Measurements from ENCODE around the gene FCER2. TPM values are rescaled to one million over a fixed set of nuclear protein-coding genes. Genes with fewer than 3 reads are reported as not detected.

The FCER2 gene
- total RNA-seq, 1 experiment from 2014 or later: not detected

DNA sequence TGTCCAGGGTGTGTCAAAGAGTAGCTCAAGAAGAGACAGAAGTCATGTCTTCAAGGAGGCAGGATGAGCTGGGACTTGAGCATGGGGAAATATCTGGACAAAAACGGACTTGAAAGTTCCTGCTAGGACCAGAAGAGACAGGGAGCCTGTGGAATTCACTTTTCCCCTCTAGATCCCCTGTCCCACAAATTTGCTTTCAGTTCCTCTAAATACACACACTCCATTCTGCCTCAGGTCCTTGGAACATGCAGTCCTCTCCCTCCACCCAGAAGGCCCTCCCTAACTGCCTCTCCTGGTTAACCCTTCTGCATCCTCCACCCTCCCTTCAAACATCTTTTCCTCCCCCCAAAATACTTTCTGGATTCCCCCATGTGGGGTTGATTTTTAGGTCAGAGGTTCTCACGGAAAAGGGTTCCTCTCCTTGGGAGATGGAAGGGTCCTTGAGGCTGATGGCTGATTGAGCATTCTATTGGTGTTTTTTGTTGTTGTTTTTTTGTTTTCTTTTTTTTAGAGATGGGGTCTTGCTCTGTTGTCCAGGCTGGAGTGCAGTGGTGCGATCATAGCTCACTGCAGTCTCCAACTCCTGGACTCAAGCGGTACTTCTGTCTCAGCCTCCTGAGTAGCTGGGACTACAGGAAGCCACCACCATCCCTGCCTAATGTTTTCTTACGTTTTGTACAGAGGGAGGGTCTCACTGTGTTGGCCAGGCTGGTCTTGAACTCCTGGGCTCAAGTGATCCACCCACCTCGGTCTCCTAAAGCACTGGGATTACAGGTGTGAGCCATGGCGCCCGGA lies 40.0 kb downstream of the FCER2 start:
- H3K4me3 Mint-ChIP-seq: no peak overlapping the region
- H3K9ac ChIP-seq (ENCODE audit: extremely low read depth, insufficient read length, low read length): no peak overlapping the region
- H3K36me3 Mint-ChIP-seq (ENCODE audit: insufficient read depth in 1 of 3, low read depth in 3 of 3): no peaks in the 10 kb centered on the region
- H3K79me2 ChIP-seq (ENCODE audit: insufficient read depth, low read length): no peaks in the 10 kb centered on the region
- H4K20me1 ChIP-seq (ENCODE audit: control insufficient read depth, insufficient read depth, insufficient read length): no peaks in the 10 kb centered on the region
- no peak overlapping the region for H3K4ac ChIP-seq (ENCODE audit: low read depth, low read length)
- no peak overlapping the region for H4K8ac ChIP-seq (replicated peaks; ENCODE audit: insufficient read length, low read depth, low read length)
- H3K27me3 Mint-ChIP-seq (ENCODE audit: low read depth): peaks cover 75% of the 10 kb centered on the region
- H3K23ac ChIP-seq (ENCODE audit: insufficient read length, low read depth, low read length): no peak overlapping the region
- TF ChIP-seq CTCF (conservative IDR thresholded peaks at IDR 0.05): no peak
- H2AK5ac ChIP-seq (ENCODE audit: insufficient read length, low read length): no peak overlapping the region
- peaks cover 0 to 2% of the 10 kb centered on the region in 2 experiments; a peak in 1 of 5 replicates for H3K9me3 Mint-ChIP-seq
- no peak overlapping the region for H2BK5ac ChIP-seq (ENCODE audit: insufficient read length, low read length)
- no peak overlapping the region for H2BK12ac ChIP-seq (ENCODE audit: insufficient read length, low read depth, low read length)
- no peaks in the 10 kb centered on the region; the same call in 1 of the 2 replicates for H3K27me3 ChIP-seq (ENCODE audit: insufficient read depth, low read length)
- no peak overlapping the region for H4K91ac ChIP-seq (ENCODE audit: insufficient read length, low read depth, low read length)
- no peak overlapping the region for H2BK120ac ChIP-seq (ENCODE audit: low read depth, low read length, poor library complexity, severe bottlenecking)
- no peaks in the 10 kb centered on the region for H3K9me3 ChIP-seq (ENCODE audit: control insufficient read depth, low read depth, low read length)
- no peak overlapping the region for H4K5ac ChIP-seq (ENCODE audit: insufficient read length, low read depth, low read length)
- no peak overlapping the region for H3K27ac ChIP-seq (ENCODE audit: insufficient read length, low read depth, low read length)
- no peak overlapping the region for H3T11ph ChIP-seq (ENCODE audit: low read length)
- no CpG with 5 or more reads among the region's 8 CpGs for WGBS (ENCODE audit: extremely low coverage, insufficient read length, low lambda C conversion rate)
- H3K18ac ChIP-seq (ENCODE audit: insufficient read length, low read depth, low read length): no peak overlapping the region
- no peaks in the 10 kb centered on the region for H3K4me1 ChIP-seq (ENCODE audit: insufficient read depth, low read length)
- H3K79me1 ChIP-seq (ENCODE audit: insufficient read depth, low read depth, low read length, poor library complexity, severe bottlenecking): no peaks in the 10 kb centered on the region
- DNase-seq: no peak
- no peaks in the 10 kb centered on the region for H3K23me2 ChIP-seq (ENCODE audit: insufficient read length, low read depth, low read length, poor library complexity, severe bottlenecking)
- 0 out of 4 replicates have a peak, but pooled peaks cover 0 to 3% of the 10 kb centered on the region in 2 experiments for H3K4me1 Mint-ChIP-seq
- no peak overlapping the region for H3K56ac ChIP-seq (ENCODE audit: insufficient read length, low read depth, low read length)
- no peak overlapping the region for H2AFZ ChIP-seq (ENCODE audit: low read length)
- no peak overlapping the region for H3K14ac ChIP-seq (ENCODE audit: insufficient read depth, low read length)
- H3K27ac Mint-ChIP-seq: no peak overlapping the region
- H2BK15ac ChIP-seq (ENCODE audit: low read depth, low read length): no peak overlapping the region
- H3K4me2 ChIP-seq (ENCODE audit: insufficient read depth, insufficient read length, low read length): no peak overlapping the region
- no peak overlapping the region for H2BK20ac ChIP-seq (ENCODE audit: low read depth, low read length, poor library complexity, severe bottlenecking)
